Limb (tissue), 2 donors: ENCODE data around the gene RFTN1.

Experiments
- DNase-seq, 2 donors: peaks; one replicate each; pipeline ENCODE4 v3.0.0-alpha.2; 2016; ENCODE audit errors: extremely low spot score in 2 of 2

Gene RFTN1, protein sequence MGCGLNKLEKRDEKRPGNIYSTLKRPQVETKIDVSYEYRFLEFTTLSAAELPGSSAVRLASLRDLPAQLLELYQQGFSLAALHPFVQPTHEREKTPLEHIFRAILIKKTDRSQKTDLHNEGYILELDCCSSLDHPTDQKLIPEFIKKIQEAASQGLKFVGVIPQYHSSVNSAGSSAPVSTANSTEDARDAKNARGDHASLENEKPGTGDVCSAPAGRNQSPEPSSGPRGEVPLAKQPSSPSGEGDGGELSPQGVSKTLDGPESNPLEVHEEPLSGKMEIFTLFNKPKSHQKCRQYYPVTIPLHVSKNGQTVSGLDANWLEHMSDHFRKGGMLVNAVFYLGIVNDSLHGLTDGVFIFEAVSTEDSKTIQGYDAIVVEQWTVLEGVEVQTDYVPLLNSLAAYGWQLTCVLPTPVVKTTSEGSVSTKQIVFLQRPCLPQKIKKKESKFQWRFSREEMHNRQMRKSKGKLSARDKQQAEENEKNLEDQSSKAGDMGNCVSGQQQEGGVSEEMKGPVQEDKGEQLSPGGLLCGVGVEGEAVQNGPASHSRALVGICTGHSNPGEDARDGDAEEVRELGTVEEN

DNA sequence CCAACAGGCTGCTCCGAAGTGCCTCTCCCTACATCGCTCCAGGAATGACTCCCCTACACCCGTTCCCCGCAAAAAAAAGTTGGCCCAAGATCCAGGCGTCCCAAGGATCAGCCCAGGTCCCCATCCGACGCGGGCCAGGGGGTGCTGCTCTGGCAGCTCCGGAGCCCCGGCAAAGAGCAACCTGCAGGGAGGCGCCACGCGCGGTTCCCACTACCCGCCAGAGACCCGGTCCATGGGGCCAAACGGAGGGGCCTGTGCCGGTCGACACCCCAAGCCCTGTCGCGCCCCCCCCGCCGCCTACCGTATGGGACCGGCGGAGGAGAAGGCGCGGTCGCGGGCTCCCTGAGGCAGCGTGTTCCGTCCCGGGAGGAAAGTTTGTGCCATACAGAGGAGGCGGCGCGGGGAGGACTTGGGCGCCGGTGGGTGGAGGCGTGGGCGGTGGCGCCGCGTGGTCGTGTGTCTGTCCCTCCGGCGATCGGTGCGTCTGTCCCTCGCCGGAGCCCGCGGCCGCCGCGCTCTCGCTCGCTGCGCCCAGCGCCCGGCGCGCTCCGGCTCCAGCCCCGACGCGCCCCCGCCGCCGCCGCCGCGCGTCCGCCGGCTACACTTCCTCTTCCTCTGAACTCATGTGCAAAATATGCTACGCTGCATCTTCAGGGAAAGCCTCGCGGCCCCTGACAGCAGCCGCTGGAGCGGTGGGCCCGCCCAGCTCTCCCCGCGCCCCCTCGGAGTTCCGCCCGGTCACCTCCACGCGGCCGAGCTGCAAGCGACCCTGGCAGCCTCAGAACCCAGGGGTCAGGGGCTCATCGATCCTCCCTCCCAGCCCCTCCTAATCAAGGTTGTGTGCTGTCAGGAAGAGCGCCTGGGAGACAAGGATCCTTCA lies at the start of gene RFTN1:
Gene RFTN1, minus strand, starts transcription at position 559 of the 880 bp plus-strand sequence. CDS start 19,830 bp downstream, outside the sequence.
- DNase-seq, result peak; percentile 42 to 74

DNA sequence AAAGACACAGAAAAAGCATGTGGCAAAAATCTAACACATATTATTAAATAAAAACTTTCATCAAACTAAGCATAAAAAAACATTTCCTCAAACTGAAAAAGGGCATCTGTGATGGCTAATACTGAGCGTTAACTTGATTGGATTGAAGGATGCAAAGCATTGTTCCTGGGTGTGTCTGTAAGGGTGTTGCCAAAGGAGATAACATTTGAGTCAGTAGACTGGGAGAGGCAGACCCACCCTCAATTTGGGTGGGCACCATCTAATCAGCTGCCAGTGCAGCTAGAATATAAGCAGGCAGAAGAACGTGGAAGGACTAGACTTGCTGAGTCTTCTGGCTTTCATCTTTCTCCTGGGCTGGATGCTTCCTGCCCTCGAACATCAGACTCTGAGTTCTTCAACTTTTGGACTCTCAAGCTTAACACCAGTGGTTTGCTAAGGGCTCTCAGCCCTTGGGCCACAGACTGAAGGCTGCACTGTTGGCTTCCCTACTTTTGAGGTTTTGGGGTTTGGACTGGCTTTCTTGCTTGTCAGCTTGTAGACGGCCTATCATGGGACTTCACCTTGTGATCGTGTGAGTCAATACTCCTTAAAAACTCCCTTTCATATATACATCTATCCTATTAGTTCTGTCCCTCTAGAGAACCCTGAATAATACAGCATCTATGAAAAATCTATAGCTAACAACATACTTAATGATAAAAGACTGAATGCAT lies 46.3 kb upstream of the RFTN1 start:
- no peak for DNase-seq

DNA sequence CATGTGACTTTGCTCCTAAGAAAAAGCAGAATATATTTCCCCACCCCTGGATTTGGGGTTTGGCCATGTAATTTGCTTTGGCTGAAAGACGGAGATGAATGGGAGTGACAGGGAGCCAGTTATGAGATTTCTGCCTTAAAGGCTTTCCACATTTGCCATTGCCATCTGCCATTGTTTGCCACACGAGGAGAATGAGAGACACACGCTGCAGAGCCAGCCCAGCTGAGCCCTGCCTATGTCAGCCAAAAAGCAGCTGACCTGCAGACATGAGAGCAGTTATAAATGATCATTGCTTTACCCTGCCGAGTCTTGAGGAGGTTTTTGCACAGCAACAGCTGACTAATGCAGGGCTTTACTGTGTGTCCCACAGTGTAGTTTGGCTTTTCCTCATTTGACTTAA lies 40.6 kb upstream of the RFTN1 start:
- no peak for DNase-seq

DNA sequence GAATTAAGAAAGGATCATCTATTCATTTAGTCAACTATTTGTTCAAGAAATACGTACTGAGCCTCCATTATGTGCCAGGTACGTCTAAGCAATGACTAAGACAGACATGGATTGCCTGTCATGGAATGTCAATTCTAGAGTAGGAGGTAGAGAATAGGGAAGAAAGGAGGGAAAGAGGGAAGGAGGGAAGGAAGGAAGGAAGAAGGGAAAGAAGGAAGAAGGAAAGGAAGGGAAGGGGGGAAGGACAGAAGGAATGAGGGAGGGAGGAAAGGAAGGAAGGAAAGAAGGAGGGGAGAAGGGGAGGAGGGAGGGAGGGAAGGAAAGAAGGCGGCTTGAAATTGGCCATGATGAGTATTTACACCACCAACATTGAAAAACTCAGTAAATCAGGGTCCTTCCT lies 39.3 kb upstream of the RFTN1 start:
- no peak for DNase-seq

- DNase-seq, result no peak
Measured at GRCh38 chr3:16551342-16551976, 38.0 kb upstream of the RFTN1 start.

- peak; percentile 81 to 86 for DNase-seq
Measured at GRCh38 chr3:16550676-16551341, 37.3 kb upstream of the RFTN1 start.

DNA sequence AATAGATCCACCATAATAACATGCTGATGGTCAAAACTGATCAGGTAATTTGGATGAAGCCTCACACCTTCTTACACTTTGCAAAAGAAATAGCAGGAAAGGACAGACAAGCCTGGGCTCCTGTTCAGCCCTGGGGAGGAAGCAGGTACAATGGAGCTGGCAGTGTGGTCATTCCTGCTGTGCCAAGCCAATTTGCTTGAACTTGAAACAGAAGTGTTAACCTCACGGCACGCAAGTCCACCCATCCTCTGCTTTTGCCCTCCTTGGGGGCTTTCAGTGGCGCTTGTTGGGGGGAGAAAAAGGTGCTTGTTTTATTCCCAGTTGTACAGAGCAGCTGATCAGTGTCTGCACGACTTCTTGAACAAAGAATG lies 36.8 kb upstream of the RFTN1 start:
- DNase-seq, result peak in 1 of 2 donors; percentile 23

DNA sequence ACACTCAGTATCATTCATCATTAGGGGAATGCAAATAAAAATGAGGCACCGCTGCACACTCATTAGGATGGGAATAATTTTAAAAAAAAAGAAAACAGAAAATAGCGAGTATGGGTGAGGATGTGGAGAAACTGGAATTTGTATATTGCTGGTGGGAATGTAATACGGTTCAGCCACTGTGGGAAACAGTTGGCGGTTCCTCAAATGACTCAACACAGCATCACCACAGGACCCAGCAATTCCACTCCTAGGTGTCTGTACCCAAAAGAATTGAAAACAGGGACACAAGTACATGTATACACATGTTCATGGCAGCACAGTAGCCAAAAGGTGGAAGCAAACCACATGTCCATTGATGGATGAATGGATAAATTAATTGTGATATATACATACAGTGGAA lies 35.2 kb upstream of the RFTN1 start:
- DNase-seq, result no peak

DNA sequence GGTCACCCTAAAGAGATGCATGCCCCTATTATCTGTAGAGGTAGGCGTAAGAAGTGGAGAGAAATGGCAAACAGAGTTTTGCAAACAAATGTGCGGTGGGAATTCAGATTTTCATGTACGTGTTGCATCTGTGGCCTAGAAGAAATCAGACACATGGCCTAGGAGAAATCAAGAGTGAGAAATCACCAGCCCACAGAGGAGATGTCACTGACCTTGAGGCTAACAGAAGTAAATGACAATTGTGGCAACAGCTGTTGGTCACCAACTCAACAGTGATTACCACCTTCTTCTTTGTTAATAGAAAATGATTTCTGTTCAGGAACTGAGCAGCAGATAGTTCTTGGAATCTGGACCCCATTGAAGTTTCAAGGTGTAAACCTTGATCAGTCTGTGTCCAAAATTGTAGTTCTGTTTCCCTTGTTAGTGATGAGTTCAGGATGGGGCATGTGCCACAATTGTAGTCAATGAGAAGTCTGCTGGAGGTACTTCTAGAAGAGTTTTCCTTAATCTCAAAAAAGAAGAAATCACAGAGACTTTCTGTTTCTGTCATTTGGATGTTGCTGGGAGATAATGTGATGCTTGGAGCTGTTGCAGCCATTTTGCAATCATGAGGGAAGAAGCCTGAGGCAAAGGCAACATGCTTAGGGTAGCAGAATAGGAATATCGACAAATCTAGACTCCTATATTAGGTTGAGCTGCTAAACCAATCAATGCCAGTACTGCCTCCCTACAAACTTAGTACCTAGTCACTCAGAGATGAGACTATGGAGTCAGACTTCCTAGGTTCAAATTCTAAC lies 34.3 kb upstream of the RFTN1 start:
- no peak for DNase-seq

DNA sequence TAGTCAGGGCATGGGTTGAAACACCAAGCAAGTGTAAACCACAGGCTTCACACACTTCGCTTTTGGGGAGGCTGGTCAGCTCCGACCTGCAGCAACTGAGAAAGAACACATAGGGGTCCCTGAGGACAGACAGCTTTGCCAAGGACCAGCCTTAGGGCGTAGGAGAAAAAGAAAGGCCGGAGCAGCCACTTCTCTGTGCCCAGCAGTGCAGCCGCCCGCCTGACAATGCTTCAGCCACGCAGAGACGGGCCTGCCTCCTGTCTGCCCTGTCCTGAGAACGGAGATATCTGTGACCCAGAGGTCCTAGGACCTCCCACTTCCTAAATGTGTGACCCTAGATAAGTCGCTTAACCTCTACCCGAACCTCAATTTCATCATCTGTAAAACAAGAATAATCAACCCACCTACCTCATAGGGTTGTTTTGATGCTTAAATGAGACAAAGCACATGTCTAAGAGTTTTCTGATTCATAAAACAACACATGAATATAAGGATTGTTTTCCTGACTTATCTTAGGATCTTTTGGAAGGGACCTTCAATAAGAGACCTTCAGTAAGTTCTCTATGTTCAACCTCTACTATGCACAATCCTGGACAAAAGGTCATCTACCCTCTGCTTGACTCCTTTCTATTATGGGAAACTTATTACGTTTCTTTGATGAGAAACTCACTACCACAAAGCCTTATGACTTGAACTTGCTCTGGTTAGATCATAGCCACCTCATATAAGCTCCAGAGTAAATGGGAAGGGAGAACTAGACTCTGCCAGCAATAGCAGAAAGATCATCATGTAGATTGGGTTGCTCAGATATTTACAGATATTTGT lies 32.9 kb upstream of the RFTN1 start:
- no peak for DNase-seq

DNA sequence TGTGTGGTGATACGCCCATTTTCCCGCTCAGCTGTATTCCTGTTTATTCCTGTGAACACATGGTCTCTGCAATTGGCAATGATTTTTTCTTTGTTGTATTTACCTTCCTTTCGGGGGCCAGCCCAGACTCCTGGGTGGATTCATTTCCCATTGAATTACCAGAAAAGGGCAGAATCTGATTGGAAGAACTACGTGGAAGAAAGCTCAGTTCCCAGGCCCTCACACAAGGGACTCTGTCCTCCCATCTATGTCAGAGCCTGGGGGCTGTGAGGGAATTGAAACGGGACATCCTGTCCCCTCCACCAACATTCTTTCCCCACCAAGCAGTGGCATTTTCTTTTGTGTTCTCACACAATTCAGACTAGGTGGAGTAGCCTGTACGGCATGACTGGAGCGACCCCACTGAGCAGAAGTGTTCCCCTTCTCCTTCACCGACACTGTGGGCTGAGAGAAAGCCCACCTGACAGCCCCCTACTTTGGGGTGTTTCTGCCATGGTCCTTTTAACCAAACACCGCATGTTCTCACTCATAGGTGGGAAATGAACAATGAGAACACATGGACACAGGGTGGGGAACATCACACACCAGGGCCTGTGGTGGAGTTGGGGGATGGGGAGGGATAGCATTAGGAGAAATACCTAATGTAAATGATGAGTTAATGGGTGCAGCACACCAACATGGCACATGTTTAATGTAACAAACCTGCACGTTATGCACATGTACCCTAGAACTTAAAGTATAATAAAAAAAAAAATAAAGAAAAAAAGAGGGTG lies 32.1 kb upstream of the RFTN1 start:
- DNase-seq, result no peak

DNA sequence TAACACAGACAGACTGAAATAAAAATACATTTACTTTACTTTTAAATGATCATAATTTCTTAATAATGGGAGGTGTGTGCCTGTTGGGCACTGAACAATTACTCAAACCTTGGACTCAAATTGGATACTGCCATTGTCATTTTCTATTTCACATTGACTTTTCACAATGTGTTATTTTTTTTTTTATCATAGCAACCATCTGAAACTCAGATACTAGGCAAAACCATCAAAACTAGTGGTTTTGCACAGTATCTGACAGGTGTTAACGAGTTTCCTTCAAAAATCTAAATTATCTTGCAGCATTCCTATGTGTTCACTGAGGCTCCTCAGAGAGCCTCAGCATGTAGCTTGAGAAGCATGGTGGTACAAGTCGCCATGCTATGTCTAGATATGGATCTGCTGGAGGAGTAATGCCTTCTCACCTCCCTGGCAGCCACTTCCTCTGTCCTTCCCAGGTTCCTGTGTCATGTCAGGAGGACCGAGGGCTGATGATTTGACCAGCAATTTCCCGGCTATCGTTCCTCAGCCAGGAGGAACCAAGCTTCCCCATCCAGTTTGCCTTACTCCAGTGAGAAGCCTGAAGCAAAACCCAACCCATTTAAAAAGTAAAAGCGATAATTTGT lies 29.9 kb upstream of the RFTN1 start:
- no peak for DNase-seq

- no peak for DNase-seq
Measured at GRCh38 chr3:16538507-16538906, 25.0 kb upstream of the RFTN1 start.

GRCh38 chr3:16536996-16537395 lies 23.5 kb upstream of the RFTN1 start:
- DNase-seq, result no peak

GRCh38 chr3:16536344-16536663 lies 22.8 kb upstream of the RFTN1 start:
- DNase-seq, result no peak

DNA sequence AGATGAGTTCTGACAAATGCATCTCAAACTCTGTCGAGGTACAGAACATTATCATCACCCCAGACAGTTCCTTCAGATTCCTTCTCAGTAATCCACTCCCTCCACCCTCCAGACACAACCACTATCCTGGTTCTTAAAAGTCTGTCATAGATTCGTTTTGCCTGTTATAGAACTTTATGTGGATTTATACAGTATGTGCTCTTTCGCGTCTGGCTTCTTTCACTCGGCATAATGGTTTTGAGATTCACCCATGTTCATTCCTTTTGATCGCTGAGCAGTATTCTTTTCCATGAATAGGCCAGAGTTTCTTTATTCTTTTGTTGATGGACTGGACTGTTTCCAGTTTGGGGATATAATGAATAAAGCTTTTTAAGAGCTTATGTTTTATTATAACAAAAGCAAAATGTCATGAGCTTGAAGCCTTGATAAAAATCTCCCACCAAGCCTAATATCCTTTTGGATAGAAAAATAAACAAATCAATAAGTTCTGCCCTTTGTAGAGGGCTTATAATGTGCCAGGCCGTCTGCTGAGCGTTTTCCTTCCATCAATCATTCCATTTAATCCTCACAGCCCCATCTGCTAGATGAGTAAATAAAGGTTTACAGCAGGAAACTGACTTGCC lies 21.3 kb upstream of the RFTN1 start:
- no peak for DNase-seq

- no peak for DNase-seq
Measured at GRCh38 chr3:16533928-16534574, 20.6 kb upstream of the RFTN1 start.
